HFF-Myc (cell line): ENCODE results near the gene NR4A1.

ENCODE experiments used
- DNase-seq: peaks from one replicate; pipeline ENCODE4 v3.0.0-alpha.2; 2011; ENCODE audit warnings: low read depth; ENCODE audit errors: extremely low read depth
- H3K4me3 ChIP-seq: replicated peaks from 2 replicates; pipeline ENCODE4 v1.5.1; 2011; ENCODE audit warnings: low read depth, mild to moderate bottlenecking, control low read depth, low read length
- TF ChIP-seq, protein P1 (sequence below): IDR thresholded peaks from 2 replicates; pipeline ENCODE4 v1.5.1; 2012; ENCODE audit warnings: mild to moderate bottlenecking, low read depth, low read length, control low read depth; ENCODE audit errors: missing control alignments

Gene NR4A1

DNA sequence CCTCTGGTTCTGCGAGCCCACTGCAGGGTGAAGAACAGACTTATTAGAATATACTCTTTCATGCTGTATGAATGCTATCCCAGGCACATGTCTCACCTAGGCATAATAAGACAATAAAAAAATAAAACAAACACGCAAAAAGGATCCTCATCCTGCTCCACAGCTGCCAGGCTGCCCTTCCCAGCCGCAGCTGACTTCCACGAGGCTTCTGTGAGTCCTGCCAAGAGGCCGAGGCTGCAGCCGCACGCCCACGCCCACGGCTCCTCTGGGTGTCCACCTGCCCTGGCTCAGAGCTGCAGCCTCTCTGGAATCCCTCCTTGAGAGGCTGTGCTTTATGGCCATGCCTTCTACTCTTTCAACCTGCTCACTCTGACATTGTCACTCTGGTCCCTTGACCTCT lies 35.1 kb downstream of the NR4A1 start:
- TF ChIP-seq, protein P1, sequence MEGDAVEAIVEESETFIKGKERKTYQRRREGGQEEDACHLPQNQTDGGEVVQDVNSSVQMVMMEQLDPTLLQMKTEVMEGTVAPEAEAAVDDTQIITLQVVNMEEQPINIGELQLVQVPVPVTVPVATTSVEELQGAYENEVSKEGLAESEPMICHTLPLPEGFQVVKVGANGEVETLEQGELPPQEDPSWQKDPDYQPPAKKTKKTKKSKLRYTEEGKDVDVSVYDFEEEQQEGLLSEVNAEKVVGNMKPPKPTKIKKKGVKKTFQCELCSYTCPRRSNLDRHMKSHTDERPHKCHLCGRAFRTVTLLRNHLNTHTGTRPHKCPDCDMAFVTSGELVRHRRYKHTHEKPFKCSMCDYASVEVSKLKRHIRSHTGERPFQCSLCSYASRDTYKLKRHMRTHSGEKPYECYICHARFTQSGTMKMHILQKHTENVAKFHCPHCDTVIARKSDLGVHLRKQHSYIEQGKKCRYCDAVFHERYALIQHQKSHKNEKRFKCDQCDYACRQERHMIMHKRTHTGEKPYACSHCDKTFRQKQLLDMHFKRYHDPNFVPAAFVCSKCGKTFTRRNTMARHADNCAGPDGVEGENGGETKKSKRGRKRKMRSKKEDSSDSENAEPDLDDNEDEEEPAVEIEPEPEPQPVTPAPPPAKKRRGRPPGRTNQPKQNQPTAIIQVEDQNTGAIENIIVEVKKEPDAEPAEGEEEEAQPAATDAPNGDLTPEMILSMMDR: no peak
- H3K4me3 ChIP-seq: no peak overlapping the region
- DNase-seq: no peak

DNA sequence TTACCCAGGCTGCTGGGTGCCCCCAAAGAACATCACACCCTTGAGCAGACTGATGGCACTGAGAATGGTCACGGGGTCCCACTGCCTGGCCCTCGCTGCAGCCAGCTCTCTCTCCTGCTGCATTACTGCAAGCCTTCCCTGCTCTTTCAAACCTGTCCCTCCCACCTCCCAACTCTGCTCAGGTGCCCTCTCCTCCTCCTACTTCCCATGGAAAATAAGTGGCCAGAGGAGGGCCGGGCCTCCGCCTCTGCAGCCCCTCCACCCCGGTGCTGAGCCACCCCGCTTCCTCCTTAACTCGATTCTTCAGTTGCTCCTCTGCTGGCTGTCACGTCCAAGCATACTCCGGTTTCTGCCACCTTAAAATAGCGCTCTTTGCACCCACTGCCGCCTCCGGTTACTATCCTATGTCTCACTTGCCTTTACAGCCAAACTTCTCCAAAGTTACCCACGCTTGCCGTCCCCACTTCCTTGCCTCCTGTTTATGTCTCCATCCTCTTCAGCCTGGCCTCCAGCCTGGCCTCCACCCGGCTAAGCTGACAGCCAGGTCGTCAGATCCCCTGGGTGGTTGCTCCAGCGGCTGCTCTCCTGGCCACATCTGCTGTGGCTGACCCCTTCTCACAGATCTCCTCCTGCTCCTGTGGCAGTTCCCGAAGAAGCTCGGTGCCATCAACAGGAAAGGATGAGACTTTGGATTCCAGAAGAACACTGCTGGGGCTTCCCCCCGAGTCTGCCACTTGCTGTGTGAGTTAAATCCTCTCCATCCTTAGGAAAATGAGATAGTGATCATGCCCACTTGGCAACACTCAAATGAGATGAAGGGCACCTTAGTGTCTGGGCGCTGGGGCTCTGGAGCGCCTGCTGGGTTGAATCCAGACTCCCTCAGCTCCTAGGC lies 35.9 kb downstream of the NR4A1 start:
- H3K4me3 ChIP-seq: no peak overlapping the region
- DNase-seq: no peak
- TF ChIP-seq, protein P1: no peak

DNA sequence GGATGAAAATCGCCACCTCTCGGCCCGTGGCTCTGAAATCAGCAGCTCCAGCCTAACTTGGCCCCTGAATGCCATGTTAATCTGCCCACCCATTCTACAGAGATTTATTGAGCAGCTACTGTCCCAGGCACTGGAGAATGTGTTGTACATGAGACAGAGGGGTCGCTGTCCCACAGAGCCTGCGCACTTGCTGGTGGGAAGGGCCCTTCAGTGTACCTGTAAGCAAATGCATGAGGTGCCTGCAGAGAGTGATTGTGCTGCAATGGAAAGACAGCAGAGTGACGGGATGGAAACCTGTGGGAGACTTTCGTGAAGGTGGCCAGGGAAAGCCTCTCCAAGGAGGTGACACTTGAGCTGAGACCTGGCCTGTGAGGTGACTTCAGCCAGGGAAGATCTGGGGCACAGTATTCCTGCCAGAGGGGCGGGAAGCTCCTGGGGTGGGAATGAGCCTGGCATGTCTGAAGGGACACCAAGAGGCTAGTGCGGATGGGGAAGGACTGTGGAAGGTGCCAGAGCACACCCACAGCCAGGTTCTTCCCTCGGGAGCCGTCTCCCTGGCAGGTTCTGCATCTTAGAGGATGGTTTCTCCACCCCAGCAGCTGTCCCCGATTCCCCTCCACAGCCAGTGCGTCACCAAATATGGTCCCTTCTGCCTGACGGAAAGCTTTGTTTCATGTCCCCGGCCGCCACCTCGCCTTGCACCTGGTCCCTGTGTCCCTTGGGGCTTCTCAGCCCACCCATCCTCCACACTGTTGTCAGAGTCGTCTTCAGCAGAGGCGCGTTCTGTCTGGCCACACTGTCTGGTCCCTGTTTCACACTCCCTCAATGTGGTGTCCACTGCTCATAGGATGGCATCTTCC lies 36.9 kb downstream of the NR4A1 start:
- TF ChIP-seq, protein P1: no peak
- no peak overlapping the region for H3K4me3 ChIP-seq
- no peak for DNase-seq

- no peak overlapping the region for H3K4me3 ChIP-seq
- TF ChIP-seq, protein P1: no peak
- no peak for DNase-seq
Measured at GRCh38 chr12:52089491-52089890, 38.2 kb downstream of the NR4A1 start.

DNA sequence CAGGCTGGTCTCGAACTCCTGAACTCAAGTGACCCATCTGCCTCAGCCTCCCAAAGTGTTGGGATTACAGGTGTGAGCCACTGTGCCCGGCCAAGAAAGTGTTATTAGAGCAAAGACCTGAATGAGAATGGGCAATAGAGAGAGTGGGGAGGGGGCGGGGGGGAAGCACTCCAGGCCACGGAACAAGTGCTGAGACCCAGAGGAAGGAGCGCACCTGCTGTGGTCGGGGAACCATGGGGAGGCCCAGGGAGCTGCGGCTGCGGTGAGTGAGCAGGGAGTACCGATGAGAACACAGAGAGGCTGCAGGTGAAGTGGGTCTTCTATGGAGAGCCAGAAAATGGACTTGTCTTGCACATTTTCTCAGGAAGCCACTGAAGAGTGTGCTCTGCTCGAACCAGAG lies 39.0 kb downstream of the NR4A1 start:
- TF ChIP-seq, protein P1: no peak
- no peak for DNase-seq
- no peak overlapping the region for H3K4me3 ChIP-seq

DNA sequence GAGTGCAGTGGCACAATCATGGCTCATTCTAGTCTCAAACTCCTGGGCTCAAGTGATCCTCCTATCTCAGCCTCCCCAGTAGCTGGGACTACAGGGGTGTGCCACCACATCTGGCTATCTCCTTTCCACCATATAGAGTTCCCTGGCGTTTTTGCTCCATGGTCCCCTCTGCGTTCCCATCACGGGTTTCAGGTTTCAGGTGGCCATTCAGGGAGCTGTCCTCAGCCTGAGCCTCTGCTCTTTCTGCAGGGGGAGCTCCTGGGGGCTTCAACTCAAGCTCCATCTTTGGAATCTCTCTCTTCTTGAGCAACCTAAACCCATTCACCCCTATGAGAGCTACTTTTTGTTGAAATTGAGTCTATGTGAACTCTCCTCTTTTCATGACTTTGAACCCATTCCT lies 39.8 kb downstream of the NR4A1 start:
- TF ChIP-seq, protein P1: no peak
- H3K4me3 ChIP-seq: no peak overlapping the region
- DNase-seq: no peak
